Neural progenitor cell (in vitro differentiated cells): ENCODE data around the gene FOXJ3. TPM values are rescaled to one million over a fixed set of nuclear protein-coding genes. Genes with fewer than 3 reads are reported as not detected.

ENCODE experiments used
- DNase-seq: peaks from one replicate; pipeline ENCODE4 v3.0.0-alpha.2; 2016; ENCODE audit warnings: low spot score
- H2AFZ ChIP-seq: fragments of 200-600 bp; sonication (generic); replicated peaks from 2 replicates; pipeline ENCODE4 v1.6.1; 2016; ENCODE audit warnings: antibody characterized with exemption
- H3F3A ChIP-seq: fragments of 200-600 bp; sonication (generic); 2 replicates; pipeline ENCODE4 v1.6.1; 2016; ENCODE audit warnings: antibody characterized with exemption, low read depth
- H3K27ac ChIP-seq: fragments of 200-600 bp; sonication (generic); 2 replicates; pipeline ENCODE4 v1.5.1; 2016; ENCODE audit warnings: mild to moderate bottlenecking
- H3K27me3 ChIP-seq: fragments of 200-600 bp; sonication (generic); 2 replicates; pipeline ENCODE4 v1.6.1; 2016; ENCODE audit warnings: mild to moderate bottlenecking, moderate library complexity
- H3K36me3 ChIP-seq: fragments of 200-600 bp; sonication (generic); 2 replicates; pipeline ENCODE4 v1.5.1; 2016
- H3K4me1 ChIP-seq: fragments of 200-600 bp; sonication (generic); 2 replicates; pipeline ENCODE4 v1.6.1; 2016; ENCODE audit warnings: mixed run types
- H3K4me2 ChIP-seq: fragments of 200-600 bp; sonication (generic); 2 replicates; pipeline ENCODE4 v1.6.1; 2016
- H3K4me3 ChIP-seq: fragments of 200-600 bp; sonication (generic); 2 replicates; pipeline ENCODE4 v1.5.1; 2016
- H3K79me2 ChIP-seq: fragments of 200-600 bp; sonication (generic); 2 replicates; pipeline ENCODE4 v1.6.1; 2016; ENCODE audit warnings: low read depth
- H3K9ac ChIP-seq: fragments of 200-600 bp; sonication (generic); 2 replicates; pipeline ENCODE4 v1.6.1; 2016
- H3K9me3 ChIP-seq: fragments of 200-600 bp; sonication (generic); 2 replicates; pipeline ENCODE4 v1.5.1; 2016; ENCODE audit warnings: low read depth
- H4K20me1 ChIP-seq: fragments of 200-600 bp; sonication (generic); 2 replicates; pipeline ENCODE4 v1.6.1; 2016; ENCODE audit warnings: low read depth
- H3K27ac Mint-ChIP-seq: 3 replicates; pipeline ENCODE4 v1.8.0; 2021; ENCODE audit warnings: mixed read lengths
- H3K27me3 Mint-ChIP-seq: 2 replicates; pipeline ENCODE4 v1.8.0; 2022; ENCODE audit warnings: low read depth, mild to moderate bottlenecking, inconsistent platforms, moderate library complexity, mixed read lengths; ENCODE audit not compliant: insufficient read depth
- H3K36me3 Mint-ChIP-seq: 3 replicates; pipeline ENCODE4 v1.8.0; 2021; ENCODE audit warnings: mixed read lengths
- H3K4me1 Mint-ChIP-seq: 3 replicates; pipeline ENCODE4 v1.8.0; 2021; ENCODE audit warnings: mixed read lengths
- H3K4me3 Mint-ChIP-seq: 3 replicates; pipeline ENCODE4 v1.8.0; 2021; ENCODE audit warnings: mild to moderate bottlenecking, moderate library complexity, mixed read lengths
- H3K9me3 Mint-ChIP-seq: 3 replicates; pipeline ENCODE4 v1.8.0; 2020; ENCODE audit warnings: mixed read lengths
- CTCF ChIP-seq: fragments of 200-600 bp; sonication (generic); IDR thresholded peaks from 2 replicates; pipeline ENCODE4 v1.5.1; 2017; ENCODE audit warnings: antibody characterized with exemption, mild to moderate bottlenecking
- EZH2 ChIP-seq: fragments of 200-600 bp; sonication (generic); IDR thresholded peaks from 2 replicates; pipeline ENCODE4 v1.6.1; 2017; ENCODE audit warnings: antibody characterized with exemption, mild to moderate bottlenecking, moderate library complexity
- EZH2phosphoT487 ChIP-seq: fragments of 200-600 bp; sonication (generic); IDR thresholded peaks from 2 replicates; pipeline ENCODE4 v1.6.1; 2017; ENCODE audit warnings: antibody characterized with exemption
- total RNA-seq: library from RNA; depleted of rRNA; stranded (reverse); fragments of >200 nt; gene quantifications from 2 replicates; pipeline ENCODE4 v1.2.3, GENCODE V29; 2015; ENCODE audit warnings: low replicate concordance

The FOXJ3 gene
- total RNA-seq, 1 donor from 2014 or later, result 58.5 TPM

DNA sequence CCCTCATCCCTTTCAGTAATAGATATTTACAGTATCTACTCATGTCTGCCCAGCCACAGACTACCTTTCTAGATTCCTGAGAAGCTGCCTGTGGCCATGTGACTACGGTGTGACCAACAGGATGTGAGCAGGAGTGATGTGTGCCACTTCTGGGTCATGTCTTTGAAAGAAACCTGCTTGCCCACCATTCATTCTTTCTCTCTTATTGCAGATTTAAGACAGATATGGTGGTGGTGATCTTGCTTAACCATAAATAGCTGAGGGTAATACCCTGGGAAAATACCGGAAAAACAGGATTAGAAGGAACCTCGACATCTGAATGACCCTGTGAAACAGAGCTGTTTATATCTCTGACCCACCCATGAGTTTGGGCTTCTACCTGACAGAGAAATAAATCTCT lies 128.9 kb downstream of the FOXJ3 start:
- no peaks in the 10 kb centered on the region for H3K27me3 Mint-ChIP-seq
- H3K4me3 ChIP-seq, result no peak overlapping the region
- TF ChIP-seq EZH2phosphoT487, result no peak
- no peak for TF ChIP-seq EZH2
- TF ChIP-seq CTCF, result no peak
- no peak overlapping the region for H2AFZ ChIP-seq
- H3K27ac Mint-ChIP-seq, result no peak overlapping the region
- no peaks in the 10 kb centered on the region for H3K36me3 ChIP-seq
- no peak overlapping the region for H3K27ac ChIP-seq
- peaks cover 60% of the 10 kb centered on the region for H3K79me2 ChIP-seq
- H3K4me3 Mint-ChIP-seq, result no peak overlapping the region
- H4K20me1 ChIP-seq, result peaks cover 14% of the 10 kb centered on the region
- H3K4me1 Mint-ChIP-seq, result peaks cover 8% of the 10 kb centered on the region
- peaks cover 17% of the 10 kb centered on the region for H3K4me1 ChIP-seq
- H3K9ac ChIP-seq, result no peak overlapping the region
- H3K36me3 Mint-ChIP-seq, result peaks cover 60% of the 10 kb centered on the region
- DNase-seq, result no peak
- H3K9me3 Mint-ChIP-seq, result peaks cover 29% of the 10 kb centered on the region
- H3K27me3 ChIP-seq, result no peaks in the 10 kb centered on the region
- no peaks in the 10 kb centered on the region for H3F3A ChIP-seq
- H3K9me3 ChIP-seq, result no peaks in the 10 kb centered on the region
- no peak overlapping the region for H3K4me2 ChIP-seq

DNA sequence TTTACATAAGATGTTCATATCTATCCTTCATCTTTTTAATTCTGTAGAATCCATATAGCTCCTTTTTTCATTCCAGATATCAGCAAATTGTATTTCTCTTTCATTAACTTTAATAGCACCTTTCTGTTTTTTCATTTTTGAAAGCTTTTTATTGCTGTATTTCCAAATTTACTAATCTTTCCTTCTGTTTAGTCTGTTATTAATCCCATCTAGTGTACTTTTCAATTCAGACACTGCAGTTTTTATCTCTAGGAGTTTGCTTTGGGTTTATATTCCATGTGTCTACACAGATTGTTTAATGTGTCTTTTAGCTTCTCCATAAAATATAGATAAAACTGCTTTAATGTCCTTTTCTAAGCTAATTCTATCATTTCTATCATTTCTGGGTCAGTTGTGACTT lies 133.0 kb downstream of the FOXJ3 start:
- H3K27ac ChIP-seq, result no peak overlapping the region
- H3K79me2 ChIP-seq, result peaks cover 20% of the 10 kb centered on the region
- Mint-ChIP-seq H3K27me3 (no peaks in the 10 kb centered on the region), H3K4me1 (no peaks in the 10 kb centered on the region), H3K27ac (no peak overlapping the region), H3K9me3 (peaks cover 16% of the 10 kb centered on the region), H3K4me3 (no peak overlapping the region), H3K36me3 (peaks cover 49% of the 10 kb centered on the region)
- no peaks in the 10 kb centered on the region for H4K20me1 ChIP-seq
- H2AFZ ChIP-seq, result no peak overlapping the region
- no peak overlapping the region for H3K4me2 ChIP-seq
- H3K4me3 ChIP-seq, result no peak overlapping the region
- H3K27me3 ChIP-seq, result no peaks in the 10 kb centered on the region
- TF ChIP-seq CTCF, result no peak
- TF ChIP-seq EZH2, result no peak
- TF ChIP-seq EZH2phosphoT487, result no peak
- H3K9me3 ChIP-seq, result no peaks in the 10 kb centered on the region
- no peaks in the 10 kb centered on the region for H3K4me1 ChIP-seq
- H3F3A ChIP-seq, result no peaks in the 10 kb centered on the region
- H3K36me3 ChIP-seq, result peaks cover 6% of the 10 kb centered on the region
- no peak for DNase-seq
- H3K9ac ChIP-seq, result no peak overlapping the region

GRCh38 chr1:42198251-42198650 lies 136.8 kb downstream of the FOXJ3 start:
- Histone ChIP-seq H4K20me1 (no peaks in the 10 kb centered on the region), H3K4me1 (no peaks in the 10 kb centered on the region), H3K27me3 (no peaks in the 10 kb centered on the region), H3K79me2 (peaks cover 5% of the 10 kb centered on the region), H3K27ac (no peak overlapping the region), H3K4me2 (no peak overlapping the region), H3K9ac (no peak overlapping the region), H2AFZ (no peak overlapping the region), H3F3A (no peaks in the 10 kb centered on the region), H3K4me3 (no peak overlapping the region), H3K9me3 (no peaks in the 10 kb centered on the region), H3K36me3 (peaks cover 10% of the 10 kb centered on the region)
- Mint-ChIP-seq H3K36me3 (peaks cover 27% of the 10 kb centered on the region), H3K27ac (no peak overlapping the region), H3K4me3 (no peak overlapping the region), H3K4me1 (no peaks in the 10 kb centered on the region), H3K9me3 (peaks cover 13% of the 10 kb centered on the region), H3K27me3 (no peaks in the 10 kb centered on the region)
- no peak for DNase-seq
- TF ChIP-seq EZH2, result no peak
- no peak for TF ChIP-seq CTCF
- no peak for TF ChIP-seq EZH2phosphoT487

GRCh38 chr1:42195841-42196240 lies 139.2 kb downstream of the FOXJ3 start:
- H3K79me2 ChIP-seq, result no peaks in the 10 kb centered on the region
- Mint-ChIP-seq H3K36me3 (peaks cover 16% of the 10 kb centered on the region), H3K4me3 (no peak overlapping the region), H3K27me3 (no peaks in the 10 kb centered on the region), H3K9me3 (no peaks in the 10 kb centered on the region), H3K27ac (no peak overlapping the region), H3K4me1 (no peaks in the 10 kb centered on the region)
- no peak for TF ChIP-seq EZH2
- no peak for TF ChIP-seq EZH2phosphoT487
- TF ChIP-seq CTCF, result no peak
- H3K27ac ChIP-seq, result no peak overlapping the region
- no peaks in the 10 kb centered on the region for H3F3A ChIP-seq
- no peak overlapping the region for H3K4me2 ChIP-seq
- no peak overlapping the region for H3K9ac ChIP-seq
- H2AFZ ChIP-seq, result no peak overlapping the region
- peaks cover 10% of the 10 kb centered on the region for H3K36me3 ChIP-seq
- H3K27me3 ChIP-seq, result no peaks in the 10 kb centered on the region
- H3K9me3 ChIP-seq, result no peaks in the 10 kb centered on the region
- no peak overlapping the region for H3K4me3 ChIP-seq
- no peak for DNase-seq
- H4K20me1 ChIP-seq, result no peaks in the 10 kb centered on the region
- no peaks in the 10 kb centered on the region for H3K4me1 ChIP-seq
